Ascending aorta (tissue), 2 donors: ENCODE measurements around the gene HOMER1. TPM values are rescaled to one million over a fixed set of nuclear protein-coding genes. Genes with fewer than 3 reads are reported as not detected.

Experiments
- DNase-seq, 2 donors: peaks; one replicate each; pipeline ENCODE4 v3.0.0-alpha.2; 2019; ENCODE audit warnings: low spot score in 2 of 2
- H3K27ac ChIP-seq, 2 donors: fragments of 200-600 bp; sonication (generic); one replicate each; pipeline ENCODE4 v1.5.1; 2016 to 2017; ENCODE audit warnings: mild to moderate bottlenecking in 1 of 2
- H3K27me3 ChIP-seq: fragments of 200-600 bp; sonication (generic); one replicate; pipeline ENCODE4 v1.5.1; 2017
- H3K36me3 ChIP-seq, 2 donors: fragments of 200-600 bp; sonication (generic); one replicate each; pipeline ENCODE4 v1.5.1; 2016
- H3K4me1 ChIP-seq, 2 donors: fragments of 200-600 bp; sonication (generic); one replicate each; pipeline ENCODE4 v1.5.1; 2016 to 2017; ENCODE audit warnings: mild to moderate bottlenecking in 1 of 2
- H3K4me3 ChIP-seq, 2 donors: fragments of 200-600 bp; sonication (generic); one replicate each; pipeline ENCODE4 v1.5.1; 2016 to 2017; ENCODE audit warnings: mild to moderate bottlenecking in 1 of 2
- H3K9me3 ChIP-seq, 2 donors: fragments of 200-600 bp; sonication (generic); one replicate each; pipeline ENCODE4 v1.5.1; 2016
- intact Hi-C: fragments of 100-400 bp; cut with DNase I; formaldehyde crosslinking; loops from one replicate; pipeline ENCODE4 v1.15.1; 2023
- total RNA-seq: library from RNA; depleted of rRNA; stranded (reverse); fragments of >200 nt; gene quantifications from one replicate; pipeline ENCODE4 v1.1.0, GENCODE V29; 2016
- TF ChIP-seq, protein P1 (sequence below), 3 experiments: fragments of 200-600 bp in 2 of 3; fragments of 450-650 bp in 1 of 3; sonication (generic) in 2 of 3; IDR thresholded peaks; one replicate each; pipeline ENCODE4 v1.5.1; 2016 to 2019; ENCODE audit warnings: antibody characterized with exemption in 3 of 3, mild to moderate bottlenecking in 1 of 3, moderate library complexity in 1 of 3

Gene HOMER1
- total RNA-seq, 1 donor from 2014 or later, result 2.3 TPM

DNA sequence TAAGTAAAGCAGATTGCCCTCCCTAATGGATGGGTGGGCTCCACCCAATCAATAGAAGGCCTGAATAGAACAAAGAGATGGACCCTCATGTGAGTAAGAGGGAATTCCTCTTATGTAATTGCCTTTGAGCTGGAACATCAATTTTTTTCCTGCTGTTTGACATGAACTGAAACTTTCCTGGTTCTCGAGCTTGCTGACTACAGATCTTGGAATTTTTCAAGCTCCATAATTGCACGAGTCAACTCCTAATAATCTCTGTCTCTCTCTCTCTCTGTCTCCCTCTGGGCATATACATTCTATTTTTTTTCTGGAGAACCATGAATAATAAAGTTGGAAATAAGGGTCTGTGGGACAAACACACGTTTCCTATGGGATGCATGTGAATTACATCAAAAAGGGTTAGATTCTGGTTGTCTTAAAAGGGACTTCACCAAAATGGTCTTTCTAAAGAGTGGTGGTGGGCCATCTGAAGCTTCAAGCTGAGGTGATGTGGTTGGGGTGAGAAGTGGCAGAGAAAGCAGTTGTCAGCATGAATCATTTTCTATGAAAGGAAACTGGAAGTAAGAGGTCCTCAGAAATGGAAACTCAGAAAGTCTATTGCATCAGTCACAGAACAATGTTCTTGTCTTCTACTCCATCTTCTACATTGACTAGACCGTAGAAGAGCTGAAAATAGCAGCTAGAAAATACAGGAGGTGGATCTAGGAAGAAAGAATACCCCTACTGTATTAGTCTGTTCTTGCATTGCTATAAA, 47.0 kb upstream of the HOMER1 start:
- Histone ChIP-seq H3K36me3 (no peaks in the 10 kb centered on the region), H3K27me3 (no peaks in the 10 kb centered on the region), H3K9me3 (no peaks in the 10 kb centered on the region), H3K27ac (no peak overlapping the region), H3K4me1 (no peaks in the 10 kb centered on the region), H3K4me3 (no peak overlapping the region)
- intact Hi-C loops, result no loop called here
- no peak for DNase-seq
- TF ChIP-seq, protein P1, sequence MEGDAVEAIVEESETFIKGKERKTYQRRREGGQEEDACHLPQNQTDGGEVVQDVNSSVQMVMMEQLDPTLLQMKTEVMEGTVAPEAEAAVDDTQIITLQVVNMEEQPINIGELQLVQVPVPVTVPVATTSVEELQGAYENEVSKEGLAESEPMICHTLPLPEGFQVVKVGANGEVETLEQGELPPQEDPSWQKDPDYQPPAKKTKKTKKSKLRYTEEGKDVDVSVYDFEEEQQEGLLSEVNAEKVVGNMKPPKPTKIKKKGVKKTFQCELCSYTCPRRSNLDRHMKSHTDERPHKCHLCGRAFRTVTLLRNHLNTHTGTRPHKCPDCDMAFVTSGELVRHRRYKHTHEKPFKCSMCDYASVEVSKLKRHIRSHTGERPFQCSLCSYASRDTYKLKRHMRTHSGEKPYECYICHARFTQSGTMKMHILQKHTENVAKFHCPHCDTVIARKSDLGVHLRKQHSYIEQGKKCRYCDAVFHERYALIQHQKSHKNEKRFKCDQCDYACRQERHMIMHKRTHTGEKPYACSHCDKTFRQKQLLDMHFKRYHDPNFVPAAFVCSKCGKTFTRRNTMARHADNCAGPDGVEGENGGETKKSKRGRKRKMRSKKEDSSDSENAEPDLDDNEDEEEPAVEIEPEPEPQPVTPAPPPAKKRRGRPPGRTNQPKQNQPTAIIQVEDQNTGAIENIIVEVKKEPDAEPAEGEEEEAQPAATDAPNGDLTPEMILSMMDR (IDR thresholded peaks at IDR 0.05), result no peak

GRCh38 chr5:79555418-79555817, 41.5 kb upstream of the HOMER1 start:
- no peak overlapping the region for H3K4me3 ChIP-seq
- H3K36me3 ChIP-seq, result no peaks in the 10 kb centered on the region
- no peaks in the 10 kb centered on the region for H3K4me1 ChIP-seq
- TF ChIP-seq, protein P1 (IDR thresholded peaks at IDR 0.05), result no peak
- no peak for DNase-seq
- H3K27ac ChIP-seq, result no peak overlapping the region
- intact Hi-C loops, result loop anchor here (2.0 kb wide), 1 partner anchor 527 kb away; no protein-coding TSS in a partner anchor
- H3K9me3 ChIP-seq, result no peaks in the 10 kb centered on the region
- no peaks in the 10 kb centered on the region for H3K27me3 ChIP-seq

DNA sequence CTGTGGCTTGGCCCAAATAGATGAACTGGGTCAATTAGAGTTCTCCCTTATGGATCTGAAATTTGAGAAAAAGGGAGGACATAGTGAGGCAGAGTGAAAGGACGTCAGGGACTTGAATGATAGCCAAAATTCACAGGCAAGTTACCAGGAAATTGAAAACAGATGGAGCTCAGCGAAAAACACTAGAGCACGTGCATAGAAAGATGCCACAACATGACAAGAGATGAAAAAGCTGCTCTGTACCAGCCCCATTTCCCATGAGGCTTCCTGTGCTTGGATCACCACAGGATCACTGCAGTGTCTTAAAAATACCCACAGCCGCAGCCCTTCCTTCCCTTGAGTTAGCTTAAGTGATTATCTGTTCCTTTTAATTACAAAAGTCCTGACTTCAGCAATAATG, 39.0 kb upstream of the HOMER1 start:
- Histone ChIP-seq H3K27ac (no peak overlapping the region), H3K27me3 (no peaks in the 10 kb centered on the region), H3K4me3 (no peak overlapping the region), H3K4me1 (no peaks in the 10 kb centered on the region), H3K36me3 (no peaks in the 10 kb centered on the region), H3K9me3 (no peaks in the 10 kb centered on the region)
- TF ChIP-seq, protein P1 (IDR thresholded peaks at IDR 0.05), result no peak
- intact Hi-C loops, result no loop called here
- DNase-seq, result no peak

GRCh38 chr5:79547982-79548381, 34.0 kb upstream of the HOMER1 start:
- DNase-seq, result no peak

GRCh38 chr5:79547429-79547822, 33.5 kb upstream of the HOMER1 start:
- H3K4me3 ChIP-seq, result no peak overlapping the region
- no peak for DNase-seq
- H3K4me1 ChIP-seq, result no peaks in the 10 kb centered on the region
- H3K27ac ChIP-seq, result no peak overlapping the region
- no peaks in the 10 kb centered on the region for H3K9me3 ChIP-seq
- no peaks in the 10 kb centered on the region for H3K27me3 ChIP-seq
- TF ChIP-seq, protein P1 (IDR thresholded peaks at IDR 0.05), result no peak
- intact Hi-C loops, result no loop called here
- H3K36me3 ChIP-seq, result no peaks in the 10 kb centered on the region

More at GRCh38 chr5:79547982-79548381, 34.0 kb upstream of the HOMER1 start:
- Histone ChIP-seq H3K36me3 (no peaks in the 10 kb centered on the region), H3K27me3 (no peaks in the 10 kb centered on the region), H3K4me3 (no peak overlapping the region), H3K27ac (no peak overlapping the region), H3K9me3 (no peaks in the 10 kb centered on the region), H3K4me1 (no peaks in the 10 kb centered on the region)
- intact Hi-C loops, result no loop called here
- TF ChIP-seq, protein P1 (IDR thresholded peaks at IDR 0.05), result no peak
